Panc1 (cell line): ENCODE data around the gene PHKB. TPM values are rescaled to one million over a fixed set of nuclear protein-coding genes. Genes with fewer than 3 reads are reported as not detected.

Experiments used
- ATAC-seq: fragments of 200-7000 bp; cut with Tn5 transposase; 2 replicates; pipeline ENCODE4 v1.9.1; 2020; ENCODE audit warnings: mild to moderate bottlenecking, moderate library complexity
- BruUV-seq: library from RNA; stranded (reverse); fragments of 400-500 nt; replicated peaks from 2 replicates; lab custom pipeline; 2021; lab: Mats Ljungman, UMichigan
- CTCF ChIA-PET: fragments of 300-600 bp; sonication (Branson Sonifier 250); formaldehyde crosslinking; loops from one replicate; lab custom pipeline; 2022; ENCODE audit warnings: antibody characterized with exemption; lab: Charles Lee
- POLR2A ChIA-PET: fragments of 300-600 bp; sonication (Branson Sonifier 250); formaldehyde crosslinking; loops from one replicate; lab custom pipeline; 2022; ENCODE audit warnings: antibody characterized with exemption; lab: Charles Lee
- DNase-seq: peaks from one replicate; pipeline ENCODE4 v3.0.0-alpha.2; 2010; ENCODE audit warnings: low read depth, low spot score
- H3K27ac ChIP-seq: 2 replicates; pipeline ENCODE4 v1.5.1; 2011; ENCODE audit warnings: mild to moderate bottlenecking, low read length, inconsistent platforms
- H3K27me3 ChIP-seq: fragments of 200-500 bp; sonication (Bioruptor generic); 2 replicates; pipeline ENCODE4 v1.6.0; 2014; ENCODE audit warnings: low read length, inconsistent platforms; ENCODE audit not compliant: control insufficient read depth, insufficient read depth
- H3K36me3 ChIP-seq: fragments of 200-500 bp; sonication (Bioruptor generic); 2 replicates; pipeline ENCODE4 v1.5.1; 2014; ENCODE audit warnings: inconsistent platforms, mild to moderate bottlenecking, low read length, moderate library complexity; ENCODE audit not compliant: control insufficient read depth, insufficient read depth
- H3K4me1 ChIP-seq: 2 replicates; pipeline ENCODE4 v1.5.1; 2011; ENCODE audit warnings: inconsistent platforms, mild to moderate bottlenecking, low read length, moderate library complexity; ENCODE audit not compliant: control insufficient read depth, insufficient read depth
- H3K4me3 ChIP-seq, 2 experiments: 2 replicates each; pipeline ENCODE4 v1.5.1; 2011 to 2012; ENCODE audit warnings: low read depth in 2 of 2, low read length in 2 of 2, mild to moderate bottlenecking in 2 of 2, inconsistent platforms in 1 of 2, moderate library complexity in 1 of 2
- H3K9me3 ChIP-seq: fragments of 200-500 bp; sonication (Bioruptor generic); 2 replicates; pipeline ENCODE4 v1.5.1; 2014; ENCODE audit warnings: low read depth, mild to moderate bottlenecking, inconsistent platforms, low read length, moderate library complexity; ENCODE audit not compliant: control insufficient read depth, insufficient read depth
- POLR2AphosphoS5 ChIP-seq: IDR thresholded peaks from 2 replicates; pipeline ENCODE4 v1.6.1; 2012; ENCODE audit warnings: mild to moderate bottlenecking, low read depth, low read length, moderate library complexity
- SIN3A ChIP-seq: IDR thresholded peaks from 2 replicates; pipeline ENCODE4 v1.6.1; 2012; ENCODE audit warnings: low read depth, mild to moderate bottlenecking, low read length, moderate library complexity, borderline replicate concordance; ENCODE audit not compliant: insufficient read depth
- TCF7L2 ChIP-seq: IDR thresholded peaks from 2 replicates; pipeline ENCODE4 v1.6.1; 2011; ENCODE audit warnings: mild to moderate bottlenecking, low read depth, low read length, inconsistent platforms
- in situ Hi-C: cut with HindIII; loops from 2 replicates; pipeline ENCODE4 v1.10.0; 2016; ENCODE audit warnings: low sequenced_read_pairs, low pct_unique_long_range_greater_than_20kb
- intact Hi-C: fragments of 100-400 bp; cut with micrococcal nuclease; formaldehyde crosslinking; loops from one replicate; pipeline ENCODE4 v1.10.0; 2022; ENCODE audit not compliant: unreplicated experiment
- total RNA-seq: library from RNA; stranded (reverse); gene quantifications from one replicate; pipeline ENCODE4 v1.2.1, GENCODE V29; 2021; ENCODE audit not compliant: unreplicated experiment
- TF ChIP-seq, protein P1 (sequence below): fragments of 450-650 bp; IDR thresholded peaks from 2 replicates; pipeline ENCODE4 v1.5.1; 2017; ENCODE audit warnings: mild to moderate bottlenecking
- TF ChIP-seq, protein P2 (sequence below), 2 experiments: IDR thresholded peaks; 2 replicates each; pipeline ENCODE4 v1.6.1; 2011 to 2012; ENCODE audit warnings: low read depth in 2 of 2, control low read depth in 1 of 2, low read length in 1 of 2, mild to moderate bottlenecking in 1 of 2, moderate library complexity in 1 of 2; ENCODE audit not compliant: insufficient read depth in 1 of 2

The PHKB gene
- total RNA-seq, 1 experiment from 2014 or later: 29.5 TPM

DNA sequence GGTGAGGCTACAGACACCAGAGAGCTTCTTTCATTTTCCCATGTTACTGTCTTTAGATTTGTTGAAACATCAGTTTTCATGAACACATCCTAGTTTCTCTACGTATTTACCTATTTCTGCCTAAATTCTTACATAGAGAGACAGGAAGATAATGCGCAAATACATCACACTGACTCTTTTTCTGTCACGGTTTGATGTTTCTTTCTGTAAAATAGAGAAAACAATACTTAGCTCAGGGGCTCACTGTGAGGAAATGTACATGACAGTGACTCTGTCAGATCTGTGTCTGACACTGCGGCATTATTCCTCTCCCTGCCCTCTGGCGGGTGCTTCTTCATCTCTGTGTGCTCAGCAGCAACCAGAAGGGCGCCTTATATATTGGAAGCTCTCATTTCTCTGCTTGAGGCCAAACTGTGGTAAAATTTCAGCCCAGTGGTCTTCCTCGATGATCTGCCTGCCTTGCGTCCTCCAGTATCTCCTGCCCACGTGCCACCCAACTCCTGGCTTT, 264.1 kb downstream of the PHKB start:
- POLR2A ChIA-PET: no interaction called here
- Histone ChIP-seq H3K27me3 (no peaks in the 10 kb centered on the region), H3K4me3 (no peak overlapping the region), H3K9me3 (no peaks in the 10 kb centered on the region), H3K27ac (no peak overlapping the region), H3K36me3 (no peaks in the 10 kb centered on the region), H3K4me1 (no peaks in the 10 kb centered on the region)
- CTCF ChIA-PET: no interaction called here
- intact Hi-C loops (no loop called here), in situ Hi-C loops (no loop called here)
- no peak for DNase-seq
- no peak for ATAC-seq
- BruUV-seq: no TSS peak
- TF ChIP-seq POLR2AphosphoS5: no peak
- no peak for TF ChIP-seq SIN3A
- TF ChIP-seq, protein P1, sequence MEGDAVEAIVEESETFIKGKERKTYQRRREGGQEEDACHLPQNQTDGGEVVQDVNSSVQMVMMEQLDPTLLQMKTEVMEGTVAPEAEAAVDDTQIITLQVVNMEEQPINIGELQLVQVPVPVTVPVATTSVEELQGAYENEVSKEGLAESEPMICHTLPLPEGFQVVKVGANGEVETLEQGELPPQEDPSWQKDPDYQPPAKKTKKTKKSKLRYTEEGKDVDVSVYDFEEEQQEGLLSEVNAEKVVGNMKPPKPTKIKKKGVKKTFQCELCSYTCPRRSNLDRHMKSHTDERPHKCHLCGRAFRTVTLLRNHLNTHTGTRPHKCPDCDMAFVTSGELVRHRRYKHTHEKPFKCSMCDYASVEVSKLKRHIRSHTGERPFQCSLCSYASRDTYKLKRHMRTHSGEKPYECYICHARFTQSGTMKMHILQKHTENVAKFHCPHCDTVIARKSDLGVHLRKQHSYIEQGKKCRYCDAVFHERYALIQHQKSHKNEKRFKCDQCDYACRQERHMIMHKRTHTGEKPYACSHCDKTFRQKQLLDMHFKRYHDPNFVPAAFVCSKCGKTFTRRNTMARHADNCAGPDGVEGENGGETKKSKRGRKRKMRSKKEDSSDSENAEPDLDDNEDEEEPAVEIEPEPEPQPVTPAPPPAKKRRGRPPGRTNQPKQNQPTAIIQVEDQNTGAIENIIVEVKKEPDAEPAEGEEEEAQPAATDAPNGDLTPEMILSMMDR: no peak
- no peak for TF ChIP-seq TCF7L2
- TF ChIP-seq, protein P2, sequence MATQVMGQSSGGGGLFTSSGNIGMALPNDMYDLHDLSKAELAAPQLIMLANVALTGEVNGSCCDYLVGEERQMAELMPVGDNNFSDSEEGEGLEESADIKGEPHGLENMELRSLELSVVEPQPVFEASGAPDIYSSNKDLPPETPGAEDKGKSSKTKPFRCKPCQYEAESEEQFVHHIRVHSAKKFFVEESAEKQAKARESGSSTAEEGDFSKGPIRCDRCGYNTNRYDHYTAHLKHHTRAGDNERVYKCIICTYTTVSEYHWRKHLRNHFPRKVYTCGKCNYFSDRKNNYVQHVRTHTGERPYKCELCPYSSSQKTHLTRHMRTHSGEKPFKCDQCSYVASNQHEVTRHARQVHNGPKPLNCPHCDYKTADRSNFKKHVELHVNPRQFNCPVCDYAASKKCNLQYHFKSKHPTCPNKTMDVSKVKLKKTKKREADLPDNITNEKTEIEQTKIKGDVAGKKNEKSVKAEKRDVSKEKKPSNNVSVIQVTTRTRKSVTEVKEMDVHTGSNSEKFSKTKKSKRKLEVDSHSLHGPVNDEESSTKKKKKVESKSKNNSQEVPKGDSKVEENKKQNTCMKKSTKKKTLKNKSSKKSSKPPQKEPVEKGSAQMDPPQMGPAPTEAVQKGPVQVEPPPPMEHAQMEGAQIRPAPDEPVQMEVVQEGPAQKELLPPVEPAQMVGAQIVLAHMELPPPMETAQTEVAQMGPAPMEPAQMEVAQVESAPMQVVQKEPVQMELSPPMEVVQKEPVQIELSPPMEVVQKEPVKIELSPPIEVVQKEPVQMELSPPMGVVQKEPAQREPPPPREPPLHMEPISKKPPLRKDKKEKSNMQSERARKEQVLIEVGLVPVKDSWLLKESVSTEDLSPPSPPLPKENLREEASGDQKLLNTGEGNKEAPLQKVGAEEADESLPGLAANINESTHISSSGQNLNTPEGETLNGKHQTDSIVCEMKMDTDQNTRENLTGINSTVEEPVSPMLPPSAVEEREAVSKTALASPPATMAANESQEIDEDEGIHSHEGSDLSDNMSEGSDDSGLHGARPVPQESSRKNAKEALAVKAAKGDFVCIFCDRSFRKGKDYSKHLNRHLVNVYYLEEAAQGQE (IDR thresholded peaks at IDR 0.05; ENCODE audit: insufficient read depth in 1 of 2, low read depth in 2 of 2, low read length in 1 of 2): no peak

DNA sequence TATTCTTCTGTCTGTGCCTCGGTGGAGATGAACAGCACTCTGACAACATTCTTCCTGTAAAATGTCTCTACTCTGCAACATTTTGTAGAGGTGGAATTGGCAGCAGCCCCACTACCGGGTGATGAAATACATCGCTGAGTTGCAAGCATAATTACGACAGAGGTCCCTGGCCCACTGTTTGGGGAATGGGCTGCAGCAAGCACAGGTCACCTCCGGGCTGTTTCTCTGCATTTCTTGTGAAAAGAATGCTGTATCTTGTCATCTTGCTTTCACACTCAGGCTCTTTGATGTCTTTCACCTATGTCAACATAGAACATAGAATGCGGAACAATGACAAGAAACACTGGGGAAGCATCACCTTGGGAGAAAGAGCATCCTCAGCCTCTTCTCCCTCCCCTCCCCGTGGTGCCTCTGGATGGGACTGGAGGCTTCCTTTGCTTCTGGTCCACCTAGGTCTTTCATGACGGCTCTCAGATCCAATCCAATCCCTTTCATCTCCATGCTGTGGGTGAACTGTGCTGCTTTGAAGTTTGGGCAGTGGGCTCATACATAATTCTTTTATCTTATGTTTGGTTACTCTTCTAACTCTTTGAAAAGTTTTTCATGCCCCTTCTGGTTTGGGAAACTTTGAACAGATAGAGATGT, 265.0 kb downstream of the PHKB start:
- intact Hi-C loops: no loop called here
- no peak for TF ChIP-seq POLR2AphosphoS5
- TF ChIP-seq SIN3A: no peak
- TF ChIP-seq, protein P1: no peak
- TF ChIP-seq, protein P2 (IDR thresholded peaks at IDR 0.05; ENCODE audit: insufficient read depth in 1 of 2, low read depth in 2 of 2, low read length in 1 of 2): no peak
- no peak for TF ChIP-seq TCF7L2
- BruUV-seq: no TSS peak
- DNase-seq (no peak), ATAC-seq (no peak)
- Histone ChIP-seq H3K27ac (no peak overlapping the region), H3K36me3 (no peaks in the 10 kb centered on the region), H3K4me3 (no peak overlapping the region), H3K27me3 (no peaks in the 10 kb centered on the region), H3K4me1 (no peaks in the 10 kb centered on the region), H3K9me3 (no peaks in the 10 kb centered on the region)
- ChIA-PET POLR2A (no interaction called here), CTCF (no interaction called here)
- in situ Hi-C loops: no loop called here
